Measurements from ENCODE around the gene CDPF1.

GRCh38 chr22:46272762-46273431 is 22.8 kb upstream of the CDPF1 start:
- TF ChIP-seq EZH2 (IDR thresholded peaks at IDR 0.05), result no peak
- no peak for TF ChIP-seq POLR2AphosphoS5 (IDR thresholded peaks at IDR 0.05; ENCODE audit: borderline replicate concordance, low read depth, low read length)
- no peak for TF ChIP-seq FOXP2 (optimal IDR thresholded peaks at IDR 0.05; ENCODE audit: control extremely low read depth, extremely low read length, insufficient read depth)
